Amygdala (tissue), 56 donors: ENCODE data around the gene AURKA.
"Not testable (repeated sequence)": the region's sequence is repeated elsewhere in the genome, so short reads cannot be mapped to it uniquely, and the experiment has no call there.

Experiments
- DNase-seq, 56 donors: peaks; one replicate each; lab custom pipeline; 2025; lab: John Stamatoyannopoulos, UW

Gene AURKA

DNA sequence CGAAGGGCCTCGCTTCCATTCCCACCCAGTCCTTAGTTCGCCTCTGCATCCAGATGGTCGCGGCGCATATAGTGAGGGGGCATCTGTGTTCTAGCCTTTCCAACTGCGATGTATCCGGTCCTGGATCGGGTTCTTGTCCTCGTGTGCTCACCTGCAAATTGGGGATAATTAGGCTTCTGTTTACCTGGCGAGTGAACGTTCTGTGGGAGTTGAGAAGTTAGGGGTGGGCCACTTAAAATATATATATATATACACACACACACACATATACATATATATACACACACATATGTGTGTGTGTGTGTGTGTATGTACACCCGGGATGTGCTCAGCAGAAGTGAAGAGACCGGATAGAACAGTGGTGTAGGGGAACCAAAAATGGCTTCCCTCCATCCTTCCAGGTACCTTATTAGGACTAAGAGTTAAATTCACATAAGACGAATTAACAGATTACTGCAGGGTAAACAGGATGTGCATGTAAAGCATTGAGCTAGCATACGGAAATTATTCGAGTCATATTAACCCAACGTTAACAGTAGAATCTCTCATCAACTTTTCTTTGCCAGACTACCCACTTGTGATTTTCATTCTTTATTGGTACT lies 967 bp upstream of the AURKA start:
- no peak for DNase-seq

DNA sequence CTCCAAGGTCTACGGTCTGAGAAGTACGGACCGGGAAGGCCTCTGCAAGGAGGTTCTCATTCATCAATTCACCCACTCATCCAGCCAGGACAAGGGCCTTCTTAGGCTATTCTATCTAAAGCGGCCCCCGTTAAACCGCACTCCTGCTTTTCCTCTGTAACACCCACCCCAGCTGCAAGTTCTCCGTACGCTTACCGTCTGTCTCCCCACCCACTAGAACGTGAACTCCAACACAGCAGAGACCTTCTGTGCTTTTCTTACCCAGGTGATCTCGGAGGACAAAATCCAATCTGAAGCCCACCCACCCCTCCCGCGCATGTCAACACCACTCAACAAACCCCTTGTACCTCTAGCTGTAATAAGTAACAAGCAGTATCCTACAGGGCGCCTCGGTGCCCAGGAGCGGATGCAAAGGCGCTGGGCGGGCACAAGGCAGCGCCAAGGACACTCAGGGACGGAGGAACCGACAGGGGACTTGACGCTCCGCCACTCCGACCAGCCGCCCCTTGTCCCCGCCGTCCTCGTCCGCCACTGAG lies 351 bp downstream of the AURKA start:
- DNase-seq = no peak

DNA sequence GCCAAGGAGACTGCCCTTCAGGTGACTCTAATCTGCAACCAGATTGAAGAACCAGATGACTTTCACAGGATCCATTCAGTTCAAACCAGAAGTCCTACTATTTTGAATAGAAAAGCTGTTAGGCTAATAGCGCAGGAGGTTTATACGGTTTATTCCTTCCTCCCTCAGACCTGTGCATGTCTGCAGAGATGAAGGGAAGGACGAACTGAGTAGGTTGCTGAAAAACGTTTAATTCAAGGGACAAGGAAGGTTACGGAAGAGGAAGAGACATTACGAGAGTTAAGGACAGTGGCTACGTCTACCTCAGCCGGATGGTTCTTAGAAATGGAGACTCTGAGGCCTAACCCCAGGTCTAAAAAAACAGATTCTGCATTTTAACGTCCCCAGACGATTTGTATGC lies 978 bp downstream of the AURKA start:
- DNase-seq = no peak

DNA sequence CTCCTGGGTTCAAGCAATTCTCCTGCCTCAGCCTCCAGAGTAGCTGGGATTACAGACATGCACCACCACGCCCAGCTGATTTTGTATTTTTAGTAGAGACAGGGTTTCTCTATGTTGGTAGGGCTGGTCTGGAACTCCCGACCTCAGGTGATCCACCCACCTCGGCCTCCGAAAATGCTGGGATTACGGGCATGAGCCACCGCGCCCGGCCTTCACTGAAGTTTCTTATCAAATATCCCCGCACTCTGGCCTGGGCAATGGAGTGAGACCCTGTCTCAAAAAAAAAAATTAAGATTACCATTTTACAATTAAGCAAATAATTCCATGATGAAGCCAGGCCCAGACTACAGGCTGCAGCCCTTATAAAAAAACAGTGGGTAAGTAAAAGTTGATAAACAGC lies 1.6 kb downstream of the AURKA start:
- DNase-seq = not testable (repeated sequence)

DNA sequence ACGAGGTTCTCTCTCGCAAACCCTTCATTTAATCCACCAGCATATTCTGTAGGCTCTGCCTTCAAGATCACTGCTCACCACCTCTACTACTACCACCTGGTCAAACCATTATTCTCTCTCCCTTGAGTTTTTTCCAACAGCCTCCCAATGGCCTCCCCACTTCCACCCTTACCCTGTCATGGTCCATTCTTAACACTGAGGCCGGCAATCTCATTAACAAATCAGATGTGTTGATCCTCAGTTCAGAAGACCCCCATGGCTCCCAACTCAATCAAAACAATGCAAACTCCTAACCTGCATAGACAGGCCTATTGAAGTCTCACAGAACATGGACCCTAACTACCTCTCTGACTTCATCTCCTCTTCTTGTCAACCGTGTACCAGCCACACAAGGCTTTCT lies 2.2 kb downstream of the AURKA start:
- DNase-seq = no peak

DNA sequence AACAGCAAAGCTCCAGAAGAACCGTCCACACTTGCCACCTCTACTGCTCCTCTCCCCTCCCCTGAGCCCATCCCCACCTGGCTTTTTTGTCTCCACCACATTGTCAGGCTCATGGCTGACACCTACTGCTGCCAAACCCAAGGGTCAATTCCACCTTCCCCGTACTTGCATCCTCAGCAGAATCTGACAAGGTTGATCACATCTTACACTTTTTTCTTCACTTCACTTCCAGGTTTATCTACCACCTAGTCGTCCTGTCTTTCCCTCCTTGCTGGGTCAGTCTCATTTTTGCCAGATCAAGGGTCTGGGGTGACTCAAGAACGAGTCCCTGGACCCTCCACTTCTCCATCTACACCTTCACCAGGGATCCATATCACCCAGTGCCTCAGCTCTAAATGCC lies 3.1 kb downstream of the AURKA start:
- DNase-seq = no peak

DNA sequence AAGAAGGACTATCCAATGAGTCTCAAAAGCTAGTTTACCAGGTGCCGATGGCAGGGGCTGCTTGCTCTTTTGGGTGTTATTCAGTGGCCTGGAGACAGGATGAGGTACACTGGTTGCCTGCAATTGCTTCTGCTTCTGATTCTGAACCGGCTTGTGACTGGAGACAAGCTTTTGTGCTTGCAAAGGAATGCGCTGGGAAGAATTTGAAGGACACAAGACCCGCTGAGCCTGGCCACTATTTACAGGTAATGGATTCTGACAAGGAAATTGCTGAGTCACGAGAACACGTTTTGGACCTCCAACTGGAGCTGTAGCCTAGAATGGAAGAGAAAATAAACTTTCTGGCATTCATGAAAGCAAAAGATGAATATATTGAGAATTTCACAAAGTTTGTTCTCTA lies 5.8 kb downstream of the AURKA start:
- DNase-seq = no peak

DNA sequence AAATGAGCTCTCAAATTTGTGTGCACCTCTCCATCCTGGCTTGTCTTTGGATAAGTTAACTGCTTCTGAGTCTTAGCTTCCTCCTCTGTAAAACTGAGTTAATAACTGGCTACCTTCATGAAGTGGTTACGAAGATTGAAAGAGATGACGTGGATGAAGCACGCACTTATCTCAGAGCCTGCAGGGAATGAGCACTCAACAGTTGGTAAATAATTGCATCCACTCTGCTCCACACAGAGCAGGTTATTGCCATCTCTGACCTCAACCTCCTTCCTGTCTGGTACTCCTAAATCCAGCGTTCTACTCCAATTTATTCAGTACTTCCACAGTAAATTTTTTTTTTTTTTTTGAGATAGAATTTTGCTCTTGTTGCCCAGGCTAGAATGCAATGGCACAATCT lies 6.9 kb downstream of the AURKA start:
- DNase-seq = no peak

DNA sequence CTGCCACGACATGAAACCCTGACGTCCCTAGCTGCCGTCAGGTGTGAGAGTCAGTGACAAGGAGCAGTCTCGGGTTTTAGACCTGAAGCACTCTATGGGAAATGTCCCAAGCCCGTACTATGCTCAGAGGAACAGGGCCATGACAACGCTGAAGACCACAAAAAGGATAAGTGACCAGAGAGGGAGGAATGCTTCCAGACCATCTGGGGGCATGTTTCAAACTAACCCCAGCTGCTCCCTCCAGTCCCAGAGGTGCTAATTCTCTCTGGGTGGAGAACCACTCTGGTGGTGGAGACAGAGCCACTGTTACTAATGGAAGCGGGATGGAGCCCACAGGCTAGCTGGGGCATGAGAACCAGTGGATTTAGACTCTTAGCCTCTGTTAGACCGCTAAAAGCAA lies 8.7 kb downstream of the AURKA start:
- no peak for DNase-seq

DNA sequence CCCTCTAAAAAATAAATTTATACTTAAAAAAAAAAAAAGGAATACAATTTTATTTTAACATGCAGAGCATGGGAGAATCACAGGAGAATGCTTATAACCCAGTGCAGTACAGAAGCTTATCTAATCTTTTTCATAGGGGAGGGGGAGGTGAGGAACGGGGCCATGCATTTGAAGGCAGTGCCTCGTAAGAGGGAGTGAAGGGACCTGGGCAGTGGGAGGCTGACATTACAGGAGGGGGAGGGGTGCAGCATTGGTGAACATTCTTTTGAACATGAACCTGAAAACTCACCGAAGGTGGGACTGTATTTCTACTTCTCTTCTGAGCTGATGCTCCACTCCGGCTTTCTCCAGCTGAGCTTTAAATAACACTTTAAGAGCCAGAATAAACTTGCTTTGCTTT lies 9.3 kb downstream of the AURKA start:
- no peak for DNase-seq

DNA sequence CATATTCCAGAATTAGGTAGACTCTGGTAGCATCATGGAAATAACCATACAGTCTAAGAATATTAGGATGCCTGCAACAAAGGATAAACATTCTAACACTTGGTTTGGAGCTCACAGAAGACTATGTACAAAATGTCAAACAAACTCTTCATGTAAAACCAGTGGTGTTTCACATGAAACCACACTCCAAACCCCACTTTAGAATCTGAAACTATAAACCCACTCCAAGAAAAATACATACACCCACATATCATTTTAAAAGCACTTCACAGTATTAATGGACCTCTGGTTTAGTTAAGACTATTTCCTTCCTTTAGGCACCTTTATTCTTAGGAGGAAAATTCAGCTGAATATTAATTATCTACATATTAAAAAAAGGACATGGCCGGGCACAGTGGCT lies 10.5 kb downstream of the AURKA start:
- no peak for DNase-seq

DNA sequence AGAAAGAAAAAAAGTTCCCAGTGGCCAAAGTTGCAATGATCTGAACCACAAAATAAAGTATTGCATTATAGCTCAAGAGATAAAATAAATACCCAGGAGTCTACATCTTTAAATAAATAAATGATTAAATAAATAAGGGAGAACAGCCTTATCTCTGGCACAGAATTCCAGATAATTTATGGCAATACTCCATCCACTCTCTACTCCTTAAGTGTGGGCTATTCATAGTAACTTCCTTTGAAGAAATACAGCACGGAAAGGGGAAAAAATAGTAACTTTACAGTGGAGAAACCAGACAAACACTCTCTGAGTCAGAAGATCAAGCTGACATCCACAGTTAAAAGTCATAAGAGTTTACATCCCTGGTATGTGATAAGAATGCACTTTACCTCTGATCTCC lies 11.6 kb downstream of the AURKA start:
- DNase-seq = no peak

DNA sequence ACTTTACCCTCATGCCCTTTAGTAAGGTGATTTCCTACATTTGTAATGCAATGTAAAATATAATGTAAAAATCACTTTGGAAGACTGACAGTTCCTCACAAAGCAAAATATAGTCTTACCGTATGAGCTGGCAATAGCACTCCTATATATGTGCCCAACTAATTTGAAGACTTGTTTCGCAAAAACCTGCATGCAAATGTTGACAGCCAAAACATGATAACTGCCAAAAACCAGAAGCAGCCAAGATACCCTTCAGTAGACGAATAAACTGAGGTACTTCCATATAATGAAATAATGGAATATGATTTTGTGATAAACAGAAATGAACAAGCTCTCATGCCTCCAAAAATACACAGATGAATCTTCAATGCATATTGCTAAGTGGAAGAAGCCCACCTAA lies 13.6 kb downstream of the AURKA start:
- no peak for DNase-seq

DNA sequence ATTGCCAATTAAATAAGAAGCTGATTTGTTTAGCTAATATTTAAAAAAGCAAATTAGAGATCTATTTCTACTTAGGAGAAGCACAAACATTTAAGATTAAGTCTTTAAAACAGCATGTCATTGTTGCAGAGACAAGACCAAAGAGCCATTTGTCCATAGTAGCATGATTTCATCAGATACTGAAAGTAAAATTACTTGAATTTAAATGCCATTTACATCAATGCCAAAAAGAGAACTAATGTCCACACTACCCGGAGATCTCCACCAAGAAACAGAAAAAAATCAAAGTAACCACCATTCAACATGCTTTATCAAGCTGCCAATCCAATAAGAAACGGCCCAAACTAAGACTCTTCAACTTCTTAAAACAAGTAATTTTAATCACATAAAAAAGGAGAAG lies 15.7 kb downstream of the AURKA start:
- no peak for DNase-seq

DNA sequence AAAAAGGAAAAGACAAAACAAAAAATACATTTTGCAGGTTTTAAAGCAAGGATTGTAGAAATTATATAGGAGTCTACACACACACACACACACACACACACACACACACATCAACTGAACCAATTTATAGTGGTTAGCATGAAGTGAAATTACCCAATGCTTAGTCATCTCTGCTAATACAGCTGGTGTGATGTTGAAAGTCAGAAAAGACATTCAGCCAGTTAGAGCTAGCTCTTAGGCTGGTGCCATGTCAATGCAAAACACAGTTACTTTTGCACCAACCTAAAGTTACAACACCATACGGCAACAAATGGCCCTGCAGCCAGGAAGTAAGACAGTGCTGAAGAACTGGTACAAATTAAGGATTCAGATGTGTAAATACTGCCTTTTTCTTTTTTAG lies 18.1 kb downstream of the AURKA start:
- DNase-seq = no peak

DNA sequence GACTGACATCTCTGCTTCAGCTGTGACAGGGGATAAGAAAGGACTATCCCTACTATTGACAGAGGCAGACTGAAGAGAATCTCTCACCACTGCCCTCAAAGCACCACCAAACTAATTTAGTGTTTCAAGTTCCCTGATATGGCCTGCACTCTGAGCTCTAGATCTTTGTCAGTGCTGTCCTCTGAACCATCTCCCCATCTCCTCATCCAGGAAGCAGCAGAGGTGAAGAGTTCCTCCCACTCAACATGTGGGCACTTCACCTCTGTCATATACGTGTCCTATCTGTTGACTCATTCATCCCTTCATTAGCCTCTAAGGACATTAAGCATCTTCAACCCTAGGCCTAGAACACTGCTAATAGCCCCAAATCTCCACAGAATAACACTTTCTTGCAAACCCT lies 19.2 kb downstream of the AURKA start:
- DNase-seq = no peak

DNA sequence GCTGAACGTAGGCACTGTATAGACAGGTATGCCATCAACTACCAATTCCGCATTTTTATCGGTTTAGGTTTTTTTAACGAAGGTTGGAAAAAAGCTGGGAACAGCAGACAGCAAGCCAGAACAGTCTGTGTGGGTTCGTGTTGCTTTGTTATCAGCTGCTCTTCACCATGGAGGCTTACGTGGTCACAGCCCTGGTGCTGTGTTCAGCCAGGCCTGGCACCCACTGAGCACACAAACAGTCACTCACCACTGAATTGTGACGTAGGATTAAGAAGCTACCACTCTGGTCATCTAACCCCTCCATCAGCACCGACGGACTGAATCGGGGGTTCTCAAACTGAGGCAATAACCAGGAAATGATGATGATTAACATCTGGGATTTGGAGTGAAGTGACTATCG lies 20.0 kb downstream of the AURKA start:
- DNase-seq = no peak

DNA sequence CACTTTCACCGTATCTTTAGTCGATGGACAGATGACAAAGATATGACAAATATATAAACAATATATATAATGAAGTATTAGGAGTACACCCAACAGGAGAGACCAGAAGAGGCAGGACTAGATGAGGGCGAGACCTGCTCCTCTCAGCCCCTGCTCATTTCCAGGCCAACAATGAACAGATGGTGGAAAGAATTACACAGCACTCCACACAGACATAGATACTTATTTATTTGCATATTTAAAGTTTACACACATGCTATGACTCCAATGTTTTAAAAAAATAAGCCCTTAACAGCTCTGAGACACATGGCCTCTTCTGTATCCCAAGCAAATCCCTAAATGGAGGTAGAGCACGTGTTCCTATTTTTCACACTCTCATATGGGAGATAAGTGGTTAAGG lies 22.8 kb downstream of the AURKA start:
- DNase-seq = no peak

DNA sequence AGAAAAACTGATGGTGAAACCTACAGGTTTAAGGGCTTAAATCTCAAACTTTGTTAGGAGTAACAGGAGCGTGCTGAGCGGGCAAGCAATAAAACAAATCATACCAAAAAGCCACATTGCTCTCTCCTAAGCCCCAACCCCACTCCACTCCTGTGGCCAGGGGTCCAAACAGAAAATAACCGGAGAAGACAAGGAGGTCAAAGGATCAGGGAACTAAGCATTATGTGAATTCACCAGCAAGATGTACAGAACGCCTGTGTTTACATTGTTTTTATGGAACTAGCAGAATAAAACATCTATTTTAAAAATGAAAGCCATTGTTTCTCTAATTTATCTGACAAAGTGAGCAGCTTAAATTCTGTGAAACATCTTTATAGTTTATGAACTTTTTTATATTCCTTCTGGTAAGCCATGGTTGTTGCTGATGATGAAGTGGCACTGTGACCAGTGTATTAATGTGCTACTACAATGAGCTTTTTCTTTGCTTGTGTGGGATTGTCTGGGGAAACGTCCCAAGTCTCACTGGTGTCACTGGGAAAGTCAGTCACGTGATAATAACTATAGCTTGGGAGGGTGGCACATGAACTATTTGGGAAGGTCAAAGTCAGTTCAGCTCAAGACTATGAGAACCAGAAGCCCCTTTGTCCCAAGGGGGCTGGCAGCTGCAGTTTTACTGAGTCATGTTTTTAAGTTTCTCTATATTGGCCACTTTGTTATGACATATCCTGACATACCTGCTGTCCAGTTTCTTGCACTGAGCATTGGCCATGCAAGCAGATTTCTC lies 23.5 kb downstream of the AURKA start:
- peak in 21 of 56 donors; percentile 10 to 66 (median 25) for DNase-seq

DNA sequence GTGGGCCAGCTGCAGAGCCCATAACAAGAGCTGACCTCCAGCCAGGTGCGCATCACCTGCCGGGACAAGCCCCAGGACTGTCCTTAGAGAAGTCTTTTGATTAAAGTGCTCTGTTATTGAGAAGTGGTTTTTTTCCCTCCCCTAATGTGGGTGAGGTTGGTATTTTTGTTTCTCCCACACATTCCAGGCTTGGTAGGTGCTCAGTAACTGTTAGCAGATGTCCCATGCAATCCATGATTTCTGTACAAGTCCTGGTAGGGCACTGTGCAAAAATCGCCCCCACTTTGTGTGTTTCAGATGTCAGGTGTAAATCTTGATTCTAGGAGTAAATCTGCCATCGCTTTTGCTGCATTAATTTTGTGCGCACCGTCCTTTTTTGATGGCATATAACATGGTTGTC lies 28.5 kb downstream of the AURKA start:
- DNase-seq = peak in 1 of 56 donors; percentile 3

DNA sequence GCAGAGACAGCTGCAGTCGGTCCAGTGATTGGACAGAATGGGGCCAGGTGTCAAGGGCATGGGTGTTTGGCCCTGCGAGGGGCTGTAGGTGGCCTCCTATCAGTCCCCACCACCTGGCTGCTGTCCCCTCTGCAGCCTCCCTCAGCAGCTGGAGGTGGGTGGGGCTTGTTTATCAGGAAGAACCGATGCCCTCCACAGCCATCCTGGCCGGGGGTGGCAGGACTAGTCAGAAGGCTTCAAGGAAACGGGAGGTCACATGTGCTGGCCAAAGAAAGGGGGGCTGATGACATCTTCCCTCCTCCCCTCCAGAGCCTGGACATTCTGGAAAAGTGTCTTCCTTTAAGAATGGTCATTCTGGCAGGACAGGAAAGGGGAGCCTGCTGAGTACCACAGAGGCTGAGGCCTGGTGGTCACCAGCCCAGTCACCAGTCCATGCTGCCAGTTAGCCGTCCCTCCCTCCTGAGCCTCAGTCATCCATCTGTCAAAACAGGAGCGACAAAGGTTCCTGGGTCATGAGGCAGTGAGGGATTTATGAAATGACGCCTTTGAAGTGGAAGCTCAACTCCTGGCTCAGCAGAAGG lies 29.1 kb downstream of the AURKA start:
- DNase-seq = no peak

DNA sequence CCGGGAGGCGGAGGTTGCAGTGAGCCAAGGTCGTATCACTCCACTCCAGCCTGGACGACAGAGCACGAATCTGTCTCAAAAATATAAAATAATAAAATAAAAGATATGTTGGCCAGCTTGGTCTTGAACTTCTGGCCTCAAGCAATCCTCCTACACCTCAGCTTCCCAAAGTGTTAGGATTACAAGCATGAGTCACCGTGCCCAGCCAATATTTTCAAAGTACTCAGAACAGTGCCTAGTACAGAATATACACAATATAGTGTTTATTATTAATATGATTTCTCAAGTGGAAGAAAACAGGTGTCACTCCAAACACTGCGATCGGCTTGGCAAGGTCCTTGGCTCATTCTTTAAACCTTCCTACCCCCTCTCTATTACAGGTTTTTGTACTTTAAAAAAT lies 30.1 kb downstream of the AURKA start:
- DNase-seq = no peak
